PC-3 (cell line): ENCODE data around the gene ALDH3A2. TPM values are rescaled to one million over a fixed set of nuclear protein-coding genes. Genes with fewer than 3 reads are reported as not detected.

Experiments used
- ATAC-seq: fragments of 200-7000 bp; cut with Tn5 transposase; 2 replicates; pipeline ENCODE4 v1.9.1; 2020; ENCODE audit warnings: mild to moderate bottlenecking, moderate library complexity
- BruUV-seq: library from RNA; stranded (reverse); fragments of 400-500 nt; replicated peaks from 2 replicates; lab custom pipeline; 2021; lab: Mats Ljungman, UMichigan
- CTCF ChIA-PET: fragments of 300-600 bp; sonication (Branson Sonifier 250); formaldehyde crosslinking; loops from one replicate; lab custom pipeline; 2022; ENCODE audit warnings: antibody characterized with exemption; lab: Charles Lee
- POLR2A ChIA-PET: fragments of 300-600 bp; sonication (Branson Sonifier 250); formaldehyde crosslinking; loops from one replicate; lab custom pipeline; 2022; ENCODE audit warnings: antibody characterized with exemption; ENCODE audit not compliant: unreplicated experiment; lab: Charles Lee
- DNase-seq: peaks from one replicate; pipeline ENCODE4 v3.0.0-alpha.2; 2015
- H2AFZ ChIP-seq: fragments of 300-600 bp; sonication (generic); 2 replicates; pipeline ENCODE4 v1.6.0; 2016; ENCODE audit warnings: antibody characterized with exemption, low read length
- H3F3A ChIP-seq: fragments of 300-600 bp; sonication (generic); one replicate; pipeline ENCODE4 v1.6.0; 2017; ENCODE audit warnings: antibody characterized with exemption, low read length, control low read depth, mild to moderate bottlenecking; ENCODE audit not compliant: unreplicated experiment
- H3K27ac ChIP-seq: fragments of 300-600 bp; sonication (generic); 2 replicates; pipeline ENCODE4 v1.5.1; 2016; ENCODE audit warnings: mild to moderate bottlenecking, low read length
- H3K27me3 ChIP-seq: fragments of 300-600 bp; sonication (generic); 2 replicates; pipeline ENCODE4 v1.6.1; 2016; ENCODE audit warnings: low read length, mixed read lengths
- H3K36me3 ChIP-seq: fragments of 300-600 bp; sonication (generic); 2 replicates; pipeline ENCODE4 v1.6.1; 2016; ENCODE audit warnings: low read depth, mixed run types, low read length, mixed read lengths
- H3K4me1 ChIP-seq: fragments of 300-600 bp; sonication (generic); 2 replicates; pipeline ENCODE4 v1.5.1; 2016; ENCODE audit warnings: low read length; ENCODE audit not compliant: insufficient read depth
- H3K4me2 ChIP-seq: fragments of 300-600 bp; sonication (generic); 2 replicates; pipeline ENCODE4 v1.6.0; 2016; ENCODE audit warnings: low read length
- H3K4me3 ChIP-seq: fragments of 300-600 bp; sonication (generic); 2 replicates; pipeline ENCODE4 v1.5.1; 2016; ENCODE audit warnings: mild to moderate bottlenecking, low read length, mixed read lengths
- H3K79me2 ChIP-seq: fragments of 300-600 bp; sonication (generic); 2 replicates; pipeline ENCODE4 v1.6.1; 2017; ENCODE audit warnings: low read length, mixed read lengths
- H3K9ac ChIP-seq: fragments of 300-600 bp; sonication (generic); 2 replicates; pipeline ENCODE4 v1.6.0; 2016; ENCODE audit warnings: mild to moderate bottlenecking, low read length
- H3K9me2 ChIP-seq: fragments of 300-600 bp; sonication (generic); replicated peaks from 2 replicates; pipeline ENCODE4 v1.6.1; 2016; ENCODE audit warnings: mixed run types, low read length, mixed read lengths
- H3K9me3 ChIP-seq: fragments of 300-600 bp; sonication (generic); 2 replicates; pipeline ENCODE4 v1.6.1; 2016; ENCODE audit warnings: low read length, mixed read lengths
- H4K20me1 ChIP-seq: fragments of 300-600 bp; sonication (generic); 2 replicates; pipeline ENCODE4 v1.6.1; 2016; ENCODE audit warnings: low read length, mixed read lengths
- EZH2 ChIP-seq: fragments of 300-600 bp; sonication (generic); IDR thresholded peaks from one replicate; pipeline ENCODE4 v1.6.1; 2017; ENCODE audit warnings: antibody characterized with exemption, mild to moderate bottlenecking, low read length; ENCODE audit not compliant: unreplicated experiment
- EZH2phosphoT487 ChIP-seq: fragments of 300-600 bp; sonication (generic); IDR thresholded peaks from 2 replicates; pipeline ENCODE4 v1.6.1; 2018; ENCODE audit warnings: mild to moderate bottlenecking, antibody characterized with exemption, low read length, borderline replicate concordance
- intact Hi-C: fragments of 100-400 bp; cut with micrococcal nuclease; formaldehyde crosslinking; loops from 2 replicates; pipeline ENCODE4 v1.9.0; 2023
- total RNA-seq: library from RNA; depleted of rRNA; stranded (reverse); fragments of >200 nt; gene quantifications from 2 replicates; pipeline ENCODE4 v1.2.3, GENCODE V29; 2014
- TF ChIP-seq, protein P1 (sequence below): fragments of 300-600 bp; sonication (generic); conservative IDR thresholded peaks from 2 replicates; pipeline ENCODE4 v1.5.1; 2017; ENCODE audit warnings: antibody characterized with exemption, low read depth, mild to moderate bottlenecking, low read length

Gene ALDH3A2
- total RNA-seq, 1 experiment from 2014 or later: 125 TPM

- ATAC-seq (no peak), DNase-seq (no peak)
- TF ChIP-seq, protein P1, sequence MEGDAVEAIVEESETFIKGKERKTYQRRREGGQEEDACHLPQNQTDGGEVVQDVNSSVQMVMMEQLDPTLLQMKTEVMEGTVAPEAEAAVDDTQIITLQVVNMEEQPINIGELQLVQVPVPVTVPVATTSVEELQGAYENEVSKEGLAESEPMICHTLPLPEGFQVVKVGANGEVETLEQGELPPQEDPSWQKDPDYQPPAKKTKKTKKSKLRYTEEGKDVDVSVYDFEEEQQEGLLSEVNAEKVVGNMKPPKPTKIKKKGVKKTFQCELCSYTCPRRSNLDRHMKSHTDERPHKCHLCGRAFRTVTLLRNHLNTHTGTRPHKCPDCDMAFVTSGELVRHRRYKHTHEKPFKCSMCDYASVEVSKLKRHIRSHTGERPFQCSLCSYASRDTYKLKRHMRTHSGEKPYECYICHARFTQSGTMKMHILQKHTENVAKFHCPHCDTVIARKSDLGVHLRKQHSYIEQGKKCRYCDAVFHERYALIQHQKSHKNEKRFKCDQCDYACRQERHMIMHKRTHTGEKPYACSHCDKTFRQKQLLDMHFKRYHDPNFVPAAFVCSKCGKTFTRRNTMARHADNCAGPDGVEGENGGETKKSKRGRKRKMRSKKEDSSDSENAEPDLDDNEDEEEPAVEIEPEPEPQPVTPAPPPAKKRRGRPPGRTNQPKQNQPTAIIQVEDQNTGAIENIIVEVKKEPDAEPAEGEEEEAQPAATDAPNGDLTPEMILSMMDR: no peak
- TF ChIP-seq EZH2phosphoT487: no peak
- no peak for TF ChIP-seq EZH2
- Histone ChIP-seq H3K4me3 (no peak overlapping the region), H4K20me1 (no peaks in the 10 kb centered on the region), H3K9me3 (peaks cover 28% of the 10 kb centered on the region), H3K36me3 (peaks cover 4% of the 10 kb centered on the region; the same call in 1 of the 2 replicates), H2AFZ (no peak overlapping the region), H3K4me2 (no peak overlapping the region), H3K27ac (no peak overlapping the region), H3K9ac (no peak overlapping the region), H3K4me1 (no peaks in the 10 kb centered on the region), H3F3A (no peaks in the 10 kb centered on the region), H3K9me2 (no peaks in the 10 kb centered on the region), H3K79me2 (no peaks in the 10 kb centered on the region), H3K27me3 (no peaks in the 10 kb centered on the region)
- intact Hi-C loops: no loop called here
- BruUV-seq: no TSS peak
- ChIA-PET POLR2A (no interaction called here), CTCF (no interaction called here)
Measured at GRCh38 chr17:19618015-19618414, 30.5 kb upstream of the ALDH3A2 start.

GRCh38 chr17:19619705-19620325 lies 28.7 kb upstream of the ALDH3A2 start:
- ATAC-seq: no peak
- BruUV-seq: no TSS peak
- Histone ChIP-seq H3K36me3 (peaks cover 4% of the 10 kb centered on the region; the same call in 1 of the 2 replicates), H3K79me2 (no peaks in the 10 kb centered on the region), H3K4me2 (no peak overlapping the region), H3K9ac (no peak overlapping the region), H3K27ac (no peak overlapping the region), H3K4me3 (no peak overlapping the region), H2AFZ (no peak overlapping the region), H3K9me3 (peaks cover 28% of the 10 kb centered on the region), H3F3A (no peaks in the 10 kb centered on the region), H4K20me1 (no peaks in the 10 kb centered on the region), H3K4me1 (no peaks in the 10 kb centered on the region), H3K9me2 (no peaks in the 10 kb centered on the region), H3K27me3 (no peaks in the 10 kb centered on the region)
- ChIA-PET CTCF (no interaction called here), POLR2A (no interaction called here)
- no peak for DNase-seq
- intact Hi-C loops: no loop called here
- TF ChIP-seq EZH2 (no peak), EZH2phosphoT487 (no peak)
- TF ChIP-seq, protein P1: no peak

DNA sequence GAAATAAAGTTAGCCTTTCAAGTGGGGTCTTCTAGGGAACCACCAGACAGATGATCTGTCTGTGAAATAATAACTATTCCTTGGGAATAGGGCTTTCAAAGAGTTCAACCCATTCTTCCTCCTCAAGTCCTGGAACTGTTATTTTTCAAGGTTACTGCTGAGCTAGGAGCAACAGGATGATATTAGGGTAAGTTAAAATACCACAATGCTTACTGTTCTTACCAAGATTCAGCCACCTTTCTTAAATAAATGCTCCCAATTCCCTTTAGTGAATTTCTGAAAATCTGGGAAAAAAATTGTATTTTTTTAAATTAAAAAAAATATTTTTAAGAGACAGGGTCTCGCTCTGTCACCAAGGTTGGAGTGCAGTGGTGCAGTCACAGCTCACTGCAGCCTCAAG lies 26.9 kb upstream of the ALDH3A2 start:
- no peak for TF ChIP-seq EZH2
- TF ChIP-seq EZH2phosphoT487: no peak
- TF ChIP-seq, protein P1: no peak
- H3K4me2 ChIP-seq: no peak overlapping the region
- no peaks in the 10 kb centered on the region for H3F3A ChIP-seq
- CTCF ChIA-PET: no interaction called here
- H4K20me1 ChIP-seq: no peaks in the 10 kb centered on the region
- no peaks in the 10 kb centered on the region for H3K4me1 ChIP-seq
- no peak overlapping the region for H3K27ac ChIP-seq
- POLR2A ChIA-PET: no interaction called here
- DNase-seq: no peak
- no peaks in the 10 kb centered on the region for H3K9me2 ChIP-seq
- H3K4me3 ChIP-seq: no peak overlapping the region
- intact Hi-C loops: no loop called here
- peaks cover 28% of the 10 kb centered on the region for H3K9me3 ChIP-seq
- ATAC-seq: no peak
- no peak overlapping the region for H2AFZ ChIP-seq
- no peak overlapping the region for H3K9ac ChIP-seq
- H3K36me3 ChIP-seq: peaks cover 4% of the 10 kb centered on the region; the same call in 1 of the 2 replicates
- no TSS peak for BruUV-seq
- no peaks in the 10 kb centered on the region for H3K79me2 ChIP-seq
- no peaks in the 10 kb centered on the region for H3K27me3 ChIP-seq
